Measurements from ENCODE around the gene ADCK2. TPM values are rescaled to one million over a fixed set of nuclear protein-coding genes. Genes with fewer than 3 reads are reported as not detected.

Gene ADCK2
- polyA plus RNA-seq, 1 donor (not counting 4 experiments of a cell fraction or from before 2014, with no cell fraction given) = 9.5 TPM

DNA sequence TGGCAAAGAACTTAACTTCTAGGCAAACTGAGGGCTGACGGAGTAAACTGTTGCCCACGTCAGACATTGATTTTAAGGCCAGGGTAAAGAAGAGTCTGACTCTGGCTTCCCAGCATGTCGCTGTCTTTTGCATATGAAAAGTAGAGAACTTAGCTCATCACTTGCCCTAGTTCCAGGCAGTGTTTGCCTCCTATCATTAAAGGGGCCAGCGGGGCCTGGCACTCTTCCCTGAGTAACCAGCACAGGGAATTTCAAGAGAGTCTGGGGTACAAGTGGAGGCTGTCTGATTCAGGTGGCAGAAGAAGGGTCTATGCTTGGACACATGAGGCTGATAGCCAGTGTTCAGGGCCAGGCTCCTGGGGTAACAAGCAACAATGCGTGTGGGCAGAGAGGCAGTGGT lies 36.9 kb upstream of the ADCK2 start:
- DNase-seq (ENCODE audit: low read depth, low spot score) = no peak
- Histone ChIP-seq H3K4me2 (ENCODE audit: control insufficient read depth, extremely low read depth, insufficient read depth, low read depth, low read length) (no peak overlapping the region), H2AFZ (ENCODE audit: control insufficient read depth, low read length) (no peak overlapping the region), H3K9ac (ENCODE audit: control insufficient read depth, extremely low read depth, insufficient read depth, low read length) (no peak overlapping the region), H3K36me3 (ENCODE audit: control insufficient read depth in 2 of 2, extremely low read depth in 1 of 2, insufficient read depth in 2 of 2, low read length in 2 of 2) (no peaks in the 10 kb centered on the region), H3K79me2 (ENCODE audit: control insufficient read depth, insufficient read depth, low read length) (peaks cover 4% of the 10 kb centered on the region), H4K20me1 (ENCODE audit: control insufficient read depth, extremely low read depth, insufficient read depth, low read length) (no peaks in the 10 kb centered on the region), H3K27ac (ENCODE audit: control insufficient read depth, insufficient read depth, low read length) (no peak overlapping the region), H3K9me3 (ENCODE audit: control insufficient read depth, low read depth, low read length) (no peaks in the 10 kb centered on the region), H3K4me3 (ENCODE audit: control insufficient read depth in 2 of 3, extremely low read depth in 1 of 3, insufficient read depth in 2 of 3, low read depth in 1 of 3, low read length in 3 of 3) (no peak overlapping the region), H3K4me1 (ENCODE audit: control insufficient read depth, extremely low read depth, insufficient read depth, low read length) (peaks cover 12% of the 10 kb centered on the region), H3K9me1 (ENCODE audit: control insufficient read depth, extremely low read depth, insufficient read depth, low read length) (no peaks in the 10 kb centered on the region), H3K27me3 (ENCODE audit: control insufficient read depth, extremely low read depth, insufficient read depth, low read length) (no peaks in the 10 kb centered on the region)
- no peak for FAIRE-seq
- TF ChIP-seq, protein P1, sequence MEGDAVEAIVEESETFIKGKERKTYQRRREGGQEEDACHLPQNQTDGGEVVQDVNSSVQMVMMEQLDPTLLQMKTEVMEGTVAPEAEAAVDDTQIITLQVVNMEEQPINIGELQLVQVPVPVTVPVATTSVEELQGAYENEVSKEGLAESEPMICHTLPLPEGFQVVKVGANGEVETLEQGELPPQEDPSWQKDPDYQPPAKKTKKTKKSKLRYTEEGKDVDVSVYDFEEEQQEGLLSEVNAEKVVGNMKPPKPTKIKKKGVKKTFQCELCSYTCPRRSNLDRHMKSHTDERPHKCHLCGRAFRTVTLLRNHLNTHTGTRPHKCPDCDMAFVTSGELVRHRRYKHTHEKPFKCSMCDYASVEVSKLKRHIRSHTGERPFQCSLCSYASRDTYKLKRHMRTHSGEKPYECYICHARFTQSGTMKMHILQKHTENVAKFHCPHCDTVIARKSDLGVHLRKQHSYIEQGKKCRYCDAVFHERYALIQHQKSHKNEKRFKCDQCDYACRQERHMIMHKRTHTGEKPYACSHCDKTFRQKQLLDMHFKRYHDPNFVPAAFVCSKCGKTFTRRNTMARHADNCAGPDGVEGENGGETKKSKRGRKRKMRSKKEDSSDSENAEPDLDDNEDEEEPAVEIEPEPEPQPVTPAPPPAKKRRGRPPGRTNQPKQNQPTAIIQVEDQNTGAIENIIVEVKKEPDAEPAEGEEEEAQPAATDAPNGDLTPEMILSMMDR (optimal IDR thresholded peaks at IDR 0.05 in 1 of 3, IDR thresholded peaks at IDR 0.05 in 1 of 3, conservative IDR thresholded peaks at IDR 0.05 in 1 of 3; ENCODE audit: extremely low read depth in 1 of 3, insufficient read depth in 2 of 3, low read length in 3 of 3) = no peak
- no peak for TF ChIP-seq EZH2 (IDR thresholded peaks at IDR 0.05; ENCODE audit: low read length)
- dilution Hi-C loops (cut with MboI; ENCODE audit: extremely low pct_ligation_motif_present, low sequenced_read_pairs) = no loop called here

DNA sequence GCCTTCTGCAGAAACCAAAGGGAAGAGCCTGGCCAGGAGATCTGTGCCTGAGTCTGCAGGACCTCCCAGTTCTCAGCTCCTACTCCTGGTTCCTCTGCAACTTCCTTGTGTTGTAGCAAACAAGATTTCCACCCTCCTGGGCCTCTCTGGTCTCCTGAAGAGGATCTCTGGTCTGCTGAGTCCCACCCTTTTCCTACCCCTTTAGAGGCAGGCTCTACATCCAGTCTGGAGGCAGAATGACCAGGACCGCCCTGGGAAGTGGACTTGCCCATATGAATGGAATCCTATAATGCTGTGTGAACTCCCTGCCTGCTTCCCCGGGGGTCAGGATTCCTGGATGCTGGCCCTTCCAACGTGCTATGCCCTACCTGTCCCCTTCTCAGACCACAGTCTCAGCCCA lies 35.3 kb upstream of the ADCK2 start:
- Histone ChIP-seq H2AFZ (ENCODE audit: control insufficient read depth, low read length) (no peak overlapping the region), H3K9me3 (ENCODE audit: control insufficient read depth, low read depth, low read length) (no peaks in the 10 kb centered on the region), H3K27me3 (ENCODE audit: control insufficient read depth, extremely low read depth, insufficient read depth, low read length) (no peaks in the 10 kb centered on the region), H3K9ac (ENCODE audit: control insufficient read depth, extremely low read depth, insufficient read depth, low read length) (no peak overlapping the region), H3K27ac (ENCODE audit: control insufficient read depth, insufficient read depth, low read length) (no peak overlapping the region), H3K9me1 (ENCODE audit: control insufficient read depth, extremely low read depth, insufficient read depth, low read length) (no peaks in the 10 kb centered on the region), H3K4me2 (ENCODE audit: control insufficient read depth, extremely low read depth, insufficient read depth, low read depth, low read length) (no peak overlapping the region), H3K36me3 (ENCODE audit: control insufficient read depth in 2 of 2, extremely low read depth in 1 of 2, insufficient read depth in 2 of 2, low read length in 2 of 2) (no peaks in the 10 kb centered on the region), H3K4me3 (ENCODE audit: control insufficient read depth in 2 of 3, extremely low read depth in 1 of 3, insufficient read depth in 2 of 3, low read depth in 1 of 3, low read length in 3 of 3) (no peak overlapping the region), H3K4me1 (ENCODE audit: control insufficient read depth, extremely low read depth, insufficient read depth, low read length) (peaks cover 12% of the 10 kb centered on the region), H3K79me2 (ENCODE audit: control insufficient read depth, insufficient read depth, low read length) (peaks cover 4% of the 10 kb centered on the region), H4K20me1 (ENCODE audit: control insufficient read depth, extremely low read depth, insufficient read depth, low read length) (no peaks in the 10 kb centered on the region)
- TF ChIP-seq, protein P1 (optimal IDR thresholded peaks at IDR 0.05 in 1 of 3, IDR thresholded peaks at IDR 0.05 in 1 of 3, conservative IDR thresholded peaks at IDR 0.05 in 1 of 3; ENCODE audit: extremely low read depth in 1 of 3, insufficient read depth in 2 of 3, low read length in 3 of 3) = no peak
- no peak for TF ChIP-seq EZH2 (IDR thresholded peaks at IDR 0.05; ENCODE audit: low read length)
- dilution Hi-C loops (cut with MboI; ENCODE audit: extremely low pct_ligation_motif_present, low sequenced_read_pairs) = no loop called here
- DNase-seq (ENCODE audit: low read depth, low spot score) = no peak
- no peak for FAIRE-seq

Measured in keratinocyte (primary cell).